Kidney epithelial cell (primary cell): ENCODE data around the gene HEYL. TPM values are rescaled to one million over a fixed set of nuclear protein-coding genes. Genes with fewer than 3 reads are reported as not detected.

ENCODE experiments used
- DNase-seq: peaks from one replicate; pipeline ENCODE4 v3.0.0-alpha.2; 2010; ENCODE audit warnings: low read depth
- H3K27me3 ChIP-seq: 2 replicates; pipeline ENCODE4 v1.6.0; 2011; ENCODE audit warnings: low read length; ENCODE audit not compliant: control insufficient read depth, insufficient read depth
- H3K36me3 ChIP-seq: 2 replicates; pipeline ENCODE4 v1.5.1; 2011; ENCODE audit warnings: low read length; ENCODE audit not compliant: control insufficient read depth, insufficient read depth
- H3K4me3 ChIP-seq: 2 replicates; pipeline ENCODE4 v1.5.1; 2011; ENCODE audit warnings: low read depth, mild to moderate bottlenecking, control low read depth, low read length
- CTCF ChIP-seq: IDR thresholded peaks from 2 replicates; pipeline ENCODE4 v1.5.1; 2011; ENCODE audit warnings: mild to moderate bottlenecking, moderate library complexity, low read length, control low read depth, inconsistent platforms; ENCODE audit not compliant: insufficient read depth, poor library complexity, severe bottlenecking
- total RNA-seq: library from RNA; depleted of rRNA; stranded (reverse); fragments of >200 nt; gene quantifications from 2 replicates; pipeline ENCODE4 v1.2.3, GENCODE V29; 2015

The HEYL gene
- total RNA-seq, 1 donor from 2014 or later: 4.8 TPM

- no peak for DNase-seq
- Histone ChIP-seq H3K4me3 (no peak overlapping the region), H3K36me3 (no peaks in the 10 kb centered on the region), H3K27me3 (peaks cover 12% of the 10 kb centered on the region)
- TF ChIP-seq CTCF: no peak
Measured at GRCh38 chr1:39649636-39650185, 10.3 kb upstream of the HEYL start.

GRCh38 chr1:39648496-39648895 lies 9.1 kb upstream of the HEYL start:
- Histone ChIP-seq H3K4me3 (no peak overlapping the region), H3K36me3 (no peaks in the 10 kb centered on the region), H3K27me3 (peaks cover 5% of the 10 kb centered on the region)
- no peak for TF ChIP-seq CTCF
- no peak for DNase-seq

- TF ChIP-seq CTCF: no peak
Measured at GRCh38 chr1:39647247-39647646, 7.8 kb upstream of the HEYL start.

GRCh38 chr1:39646232-39647081 lies 7.0 kb upstream of the HEYL start:
- no peak for TF ChIP-seq CTCF
- Histone ChIP-seq H3K36me3 (no peaks in the 10 kb centered on the region), H3K4me3 (no peak overlapping the region), H3K27me3 (peaks cover 5% of the 10 kb centered on the region)
- no peak for DNase-seq

More at GRCh38 chr1:39647247-39647646, 7.8 kb upstream of the HEYL start:
- H3K4me3 ChIP-seq: no peak overlapping the region
- H3K36me3 ChIP-seq: no peaks in the 10 kb centered on the region
- peaks cover 5% of the 10 kb centered on the region for H3K27me3 ChIP-seq
- DNase-seq: no peak

- no peak for DNase-seq
- Histone ChIP-seq H3K4me3 (no peak overlapping the region), H3K27me3 (peaks cover 5% of the 10 kb centered on the region), H3K36me3 (no peaks in the 10 kb centered on the region)
- TF ChIP-seq CTCF: no peak
Measured at GRCh38 chr1:39645411-39646043, 6.1 kb upstream of the HEYL start.

- H3K27me3 ChIP-seq: peaks cover 17% of the 10 kb centered on the region
- H3K4me3 ChIP-seq: no peak overlapping the region
- TF ChIP-seq CTCF: no peak
- no peaks in the 10 kb centered on the region for H3K36me3 ChIP-seq
- no peak for DNase-seq
Measured at GRCh38 chr1:39643705-39644104, 4.3 kb upstream of the HEYL start.
